K562 (cell line): Measurements from ENCODE around the gene KCNN4. TPM values are rescaled to one million over a fixed set of nuclear protein-coding genes. Genes with fewer than 3 reads are reported as not detected.

Source experiments
- ESRRA ChIP-seq: fragments of 450-650 bp; IDR thresholded peaks from 2 replicates; pipeline ENCODE4 v1.6.1; 2014; ENCODE audit warnings: low read depth, mild to moderate bottlenecking, moderate library complexity, borderline replicate concordance
- FOXA1 ChIP-seq: fragments of 450-650 bp; IDR thresholded peaks from 2 replicates; pipeline ENCODE4 v1.6.1; 2016; ENCODE audit warnings: mild to moderate bottlenecking, borderline replicate concordance
- GABPA ChIP-seq: fragments of 200-800 bp; sonication (Bioruptor generic); conservative IDR thresholded peaks from 2 replicates; pipeline ENCODE4 v1.6.1; 2016; ENCODE audit warnings: low read depth, missing genetic modification characterization, missing compliant biosample characterization
- IRF2 ChIP-seq: sonication (generic); formaldehyde crosslinking; IDR thresholded peaks from 2 replicates; pipeline ENCODE4 v1.8.1; 2022; ENCODE audit warnings: mild to moderate bottlenecking, missing genetic modification reagents
- IRF9 ChIP-seq: fragments of 450-650 bp; IDR thresholded peaks from 2 replicates; pipeline ENCODE4 v1.6.1; 2016; ENCODE audit warnings: missing biosample characterization, missing genetic modification characterization
- NFIC ChIP-seq: fragments of 450-650 bp; IDR thresholded peaks from 2 replicates; pipeline ENCODE4 v1.6.1; 2017; ENCODE audit warnings: mild to moderate bottlenecking, inconsistent platforms
- SOX6 ChIP-seq: fragments of 450-650 bp; IDR thresholded peaks from 2 replicates; pipeline ENCODE4 v1.6.1; 2014; ENCODE audit warnings: mild to moderate bottlenecking
- TBP ChIP-seq: optimal IDR thresholded peaks from 2 replicates; pipeline ENCODE3; 2011; ENCODE audit warnings: low read depth, low read length, improper control_type of control experiment
- U2AF1 ChIP-seq: fragments of 200-400 bp; formaldehyde crosslinking; optimal IDR thresholded peaks from 2 replicates; pipeline ENCODE3; 2017; ENCODE audit warnings: mild to moderate bottlenecking, low read depth, low read length, moderate library complexity
- ZBTB5 ChIP-seq: fragments of 450-650 bp; IDR thresholded peaks from 2 replicates; pipeline ENCODE4 v1.6.1; 2017; ENCODE audit warnings: antibody characterized with exemption
- ZNF444 ChIP-seq: fragments of 250-450 bp; sonication (Bioruptor Pico); IDR thresholded peaks from 2 replicates; pipeline ENCODE4 v1.4.0; 2020; ENCODE audit warnings: mild to moderate bottlenecking, moderate library complexity
- polyA plus RNA-seq, 8 experiments: library from polyadenylated mRNA; depleted of rRNA in 4 of 8; stranded (reverse) in 5 of 8; unstranded in 3 of 8; fragments of >200 nt; fragmentation: Nextera tagmentation in 2 of 8; fragmentation: Illumina TruSeq in 1 of 8; extraction: Ambion mirVana in 2 of 8; extraction: Trizol in 1 of 8; gene quantifications; 2 replicates each; pipeline versions ENCODE4 v1.2.1 to v1.2.3, GENCODE V29; 2011 to 2014; ENCODE audit warnings: inconsistent platforms in 1 of 8, missing spikeins in 1 of 8
- total RNA-seq, 7 experiments: library from RNA; depleted of rRNA in 6 of 7; stranded (reverse); fragments of >200 nt in 6 of 7; fragmentation: Illumina TruSeq in 2 of 7; extraction: Trizol in 2 of 7; gene quantifications; 2 replicates each; pipeline versions ENCODE4 v1.2.1 to v1.2.3, GENCODE V29; 2011 to 2021; ENCODE audit warnings: low replicate concordance in 1 of 7
- TF ChIP-seq, protein P1 (sequence below): fragments of 250-450 bp; sonication (Bioruptor Pico); IDR thresholded peaks from 2 replicates; pipeline ENCODE4 v1.8.0; 2021; ENCODE audit warnings: borderline replicate concordance, mild to moderate bottlenecking, moderate library complexity; ENCODE audit not compliant: poor library complexity, severe bottlenecking
- TF ChIP-seq, protein P2 (sequence below): fragments of 250-450 bp; sonication (Bioruptor Pico); IDR thresholded peaks from 2 replicates; pipeline ENCODE4 v1.5.1; 2021; ENCODE audit warnings: mild to moderate bottlenecking
- TF ChIP-seq, protein P3 (sequence below): sonication (generic); formaldehyde crosslinking; IDR thresholded peaks from 2 replicates; pipeline ENCODE4 v1.9.0; 2022; ENCODE audit warnings: mild to moderate bottlenecking, missing genetic modification reagents
- TF ChIP-seq, protein P4 (sequence below): fragments of 250-450 bp; sonication (Bioruptor Pico); IDR thresholded peaks from 2 replicates; pipeline ENCODE4 v1.8.0; 2022; ENCODE audit warnings: inconsistent platforms, mild to moderate bottlenecking, moderate library complexity, borderline replicate concordance
- TF ChIP-seq, protein P5 (sequence below), 2 experiments: fragments of 450-650 bp; IDR thresholded peaks; 2 replicates each; pipeline ENCODE4 v1.6.1; 2016
- TF ChIP-seq, protein P6 (sequence below): sonication (generic); formaldehyde crosslinking; IDR thresholded peaks from 2 replicates; pipeline ENCODE4 v1.8.1; 2023; ENCODE audit warnings: mild to moderate bottlenecking, missing genetic modification reagents

KCNN4 gene
- total and polyA plus RNA-seq, 9 of the 15 experiments (the other 6 are each of a cell fraction or from before 2014, with no cell fraction given), result 0.53 to 37.7 (median 25.9) TPM

GRCh38 chr19:43782689-43783231 is 2.0 kb upstream of the KCNN4 start (continued):
- TF ChIP-seq IRF9 (tag) (no peak), ESRRA (no peak), IRF2 (CRISPR knock-in tag) (no peak), U2AF1 (no peak), SOX6 (no peak), FOXA1 (no peak), GABPA (tag) (no peak), ZBTB5 (no peak), TBP (no peak), NFIC (no peak), ZNF444 (CRISPR knock-in tag) (no peak)
- TF ChIP-seq, protein P1, sequence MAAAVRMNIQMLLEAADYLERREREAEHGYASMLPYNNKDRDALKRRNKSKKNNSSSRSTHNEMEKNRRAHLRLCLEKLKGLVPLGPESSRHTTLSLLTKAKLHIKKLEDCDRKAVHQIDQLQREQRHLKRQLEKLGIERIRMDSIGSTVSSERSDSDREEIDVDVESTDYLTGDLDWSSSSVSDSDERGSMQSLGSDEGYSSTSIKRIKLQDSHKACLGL, result no peak
- TF ChIP-seq, protein P2, sequence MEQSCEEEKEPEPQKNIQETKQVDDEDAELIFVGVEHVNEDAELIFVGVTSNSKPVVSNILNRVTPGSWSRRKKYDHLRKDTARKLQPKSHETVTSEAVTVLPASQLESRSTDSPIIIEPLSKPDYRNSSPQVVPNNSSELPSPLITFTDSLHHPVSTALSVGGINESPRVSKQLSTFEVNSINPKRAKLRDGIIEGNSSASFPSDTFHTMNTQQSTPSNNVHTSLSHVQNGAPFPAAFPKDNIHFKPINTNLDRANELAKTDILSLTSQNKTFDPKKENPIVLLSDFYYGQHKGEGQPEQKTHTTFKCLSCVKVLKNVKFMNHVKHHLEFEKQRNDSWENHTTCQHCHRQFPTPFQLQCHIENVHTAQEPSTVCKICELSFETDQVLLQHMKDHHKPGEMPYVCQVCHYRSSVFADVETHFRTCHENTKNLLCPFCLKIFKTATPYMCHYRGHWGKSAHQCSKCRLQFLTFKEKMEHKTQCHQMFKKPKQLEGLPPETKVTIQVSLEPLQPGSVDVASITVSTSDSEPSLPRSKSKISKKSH (CRISPR knock-in tag), result no peak
- TF ChIP-seq, protein P3, sequence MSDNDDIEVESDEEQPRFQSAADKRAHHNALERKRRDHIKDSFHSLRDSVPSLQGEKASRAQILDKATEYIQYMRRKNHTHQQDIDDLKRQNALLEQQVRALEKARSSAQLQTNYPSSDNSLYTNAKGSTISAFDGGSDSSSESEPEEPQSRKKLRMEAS (CRISPR knock-in tag), result peak; percentile 37; the same call in 1 of the 2 replicates
- TF ChIP-seq, protein P4, sequence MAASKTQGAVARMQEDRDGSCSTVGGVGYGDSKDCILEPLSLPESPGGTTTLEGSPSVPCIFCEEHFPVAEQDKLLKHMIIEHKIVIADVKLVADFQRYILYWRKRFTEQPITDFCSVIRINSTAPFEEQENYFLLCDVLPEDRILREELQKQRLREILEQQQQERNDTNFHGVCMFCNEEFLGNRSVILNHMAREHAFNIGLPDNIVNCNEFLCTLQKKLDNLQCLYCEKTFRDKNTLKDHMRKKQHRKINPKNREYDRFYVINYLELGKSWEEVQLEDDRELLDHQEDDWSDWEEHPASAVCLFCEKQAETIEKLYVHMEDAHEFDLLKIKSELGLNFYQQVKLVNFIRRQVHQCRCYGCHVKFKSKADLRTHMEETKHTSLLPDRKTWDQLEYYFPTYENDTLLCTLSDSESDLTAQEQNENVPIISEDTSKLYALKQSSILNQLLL (CRISPR knock-in tag), result no peak
- TF ChIP-seq, protein P5, sequence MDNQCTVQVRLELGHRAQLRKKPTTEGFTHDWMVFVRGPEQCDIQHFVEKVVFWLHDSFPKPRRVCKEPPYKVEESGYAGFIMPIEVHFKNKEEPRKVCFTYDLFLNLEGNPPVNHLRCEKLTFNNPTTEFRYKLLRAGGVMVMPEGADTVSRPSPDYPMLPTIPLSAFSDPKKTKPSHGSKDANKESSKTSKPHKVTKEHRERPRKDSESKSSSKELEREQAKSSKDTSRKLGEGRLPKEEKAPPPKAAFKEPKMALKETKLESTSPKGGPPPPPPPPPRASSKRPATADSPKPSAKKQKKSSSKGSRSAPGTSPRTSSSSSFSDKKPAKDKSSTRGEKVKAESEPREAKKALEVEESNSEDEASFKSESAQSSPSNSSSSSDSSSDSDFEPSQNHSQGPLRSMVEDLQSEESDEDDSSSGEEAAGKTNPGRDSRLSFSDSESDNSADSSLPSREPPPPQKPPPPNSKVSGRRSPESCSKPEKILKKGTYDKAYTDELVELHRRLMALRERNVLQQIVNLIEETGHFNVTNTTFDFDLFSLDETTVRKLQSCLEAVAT (IDR thresholded peaks at IDR 0.05), result peak in 1 of 2 experiments; percentile 44; a peak in 1 of 4 replicates
- TF ChIP-seq, protein P6, sequence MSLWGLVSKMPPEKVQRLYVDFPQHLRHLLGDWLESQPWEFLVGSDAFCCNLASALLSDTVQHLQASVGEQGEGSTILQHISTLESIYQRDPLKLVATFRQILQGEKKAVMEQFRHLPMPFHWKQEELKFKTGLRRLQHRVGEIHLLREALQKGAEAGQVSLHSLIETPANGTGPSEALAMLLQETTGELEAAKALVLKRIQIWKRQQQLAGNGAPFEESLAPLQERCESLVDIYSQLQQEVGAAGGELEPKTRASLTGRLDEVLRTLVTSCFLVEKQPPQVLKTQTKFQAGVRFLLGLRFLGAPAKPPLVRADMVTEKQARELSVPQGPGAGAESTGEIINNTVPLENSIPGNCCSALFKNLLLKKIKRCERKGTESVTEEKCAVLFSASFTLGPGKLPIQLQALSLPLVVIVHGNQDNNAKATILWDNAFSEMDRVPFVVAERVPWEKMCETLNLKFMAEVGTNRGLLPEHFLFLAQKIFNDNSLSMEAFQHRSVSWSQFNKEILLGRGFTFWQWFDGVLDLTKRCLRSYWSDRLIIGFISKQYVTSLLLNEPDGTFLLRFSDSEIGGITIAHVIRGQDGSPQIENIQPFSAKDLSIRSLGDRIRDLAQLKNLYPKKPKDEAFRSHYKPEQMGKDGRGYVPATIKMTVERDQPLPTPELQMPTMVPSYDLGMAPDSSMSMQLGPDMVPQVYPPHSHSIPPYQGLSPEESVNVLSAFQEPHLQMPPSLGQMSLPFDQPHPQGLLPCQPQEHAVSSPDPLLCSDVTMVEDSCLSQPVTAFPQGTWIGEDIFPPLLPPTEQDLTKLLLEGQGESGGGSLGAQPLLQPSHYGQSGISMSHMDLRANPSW (CRISPR knock-in tag), result no peak
